ENCODE data around the gene GLIS1.

Gene GLIS1

DNA sequence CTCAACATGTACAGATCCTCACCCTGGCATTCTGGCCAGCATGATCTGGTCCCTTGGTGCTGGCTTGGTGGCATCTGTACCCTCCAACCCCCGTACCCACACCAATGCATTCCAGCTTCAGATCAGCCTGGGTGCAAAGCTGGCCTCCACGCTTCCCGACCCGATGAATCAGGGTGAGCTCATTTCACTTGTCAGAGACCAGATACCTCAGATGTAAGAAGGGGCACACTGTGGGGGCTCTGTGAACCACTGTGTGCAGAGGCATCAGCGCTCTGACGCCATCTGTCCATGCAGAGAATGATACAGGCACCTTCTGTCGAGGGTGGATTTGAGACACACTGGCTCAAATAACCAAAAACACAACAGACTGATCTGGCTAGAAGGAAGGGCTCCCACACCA lies 203.1 kb downstream of the GLIS1 start:
- no peak overlapping the region for H3K27ac ChIP-seq (ENCODE audit: poor library complexity, severe bottlenecking)
- TF ChIP-seq CTCF (IDR thresholded peaks at IDR 0.05; ENCODE audit: poor library complexity, severe bottlenecking), result no peak
- no peak overlapping the region for H3K4me3 ChIP-seq (ENCODE audit: severe bottlenecking)
- ATAC-seq (ENCODE audit: low read depth) (no peak), DNase-seq (ENCODE audit: low spot score) (no peak)
- no peaks in the 10 kb centered on the region for H3K27me3 ChIP-seq (ENCODE audit: insufficient read depth, poor library complexity, severe bottlenecking)
- H3K9me3 ChIP-seq (ENCODE audit: severe bottlenecking), result no peaks in the 10 kb centered on the region
- H3K4me1 ChIP-seq (ENCODE audit: insufficient read depth, poor library complexity, severe bottlenecking), result no peaks in the 10 kb centered on the region
- no peaks in the 10 kb centered on the region for H3K36me3 ChIP-seq (ENCODE audit: low read depth)

DNA sequence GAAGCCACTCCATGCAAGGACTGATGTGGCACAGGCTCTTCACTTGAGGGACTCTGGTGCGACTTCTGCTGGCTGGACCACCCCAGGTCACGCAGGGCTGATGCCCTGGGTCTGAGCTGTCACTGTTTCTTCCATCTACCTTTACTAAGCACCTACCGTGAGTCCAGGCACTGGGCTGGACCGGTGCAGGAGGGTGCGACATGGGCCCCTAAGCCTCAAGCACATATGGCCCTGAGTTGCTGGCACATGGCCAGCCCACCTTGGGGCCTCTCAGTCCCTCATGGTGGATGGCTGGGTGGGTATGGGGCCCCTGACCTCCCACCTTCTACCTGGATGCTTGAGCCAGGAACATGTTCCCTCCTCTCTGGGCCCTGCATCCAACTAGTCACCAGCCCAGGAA lies 203.7 kb downstream of the GLIS1 start:
- Histone ChIP-seq H3K4me3 (ENCODE audit: severe bottlenecking) (no peak overlapping the region), H3K36me3 (ENCODE audit: low read depth) (no peaks in the 10 kb centered on the region), H3K27ac (ENCODE audit: poor library complexity, severe bottlenecking) (no peak overlapping the region), H3K9me3 (ENCODE audit: severe bottlenecking) (no peaks in the 10 kb centered on the region), H3K27me3 (ENCODE audit: insufficient read depth, poor library complexity, severe bottlenecking) (no peaks in the 10 kb centered on the region), H3K4me1 (ENCODE audit: insufficient read depth, poor library complexity, severe bottlenecking) (no peaks in the 10 kb centered on the region)
- no peak for ATAC-seq (ENCODE audit: low read depth)
- no peak for TF ChIP-seq CTCF (IDR thresholded peaks at IDR 0.05; ENCODE audit: poor library complexity, severe bottlenecking)
- no peak for DNase-seq (ENCODE audit: low spot score)

- Histone ChIP-seq H3K4me3 (ENCODE audit: severe bottlenecking) (no peak overlapping the region), H3K9me3 (ENCODE audit: severe bottlenecking) (no peaks in the 10 kb centered on the region), H3K27me3 (ENCODE audit: insufficient read depth, poor library complexity, severe bottlenecking) (no peaks in the 10 kb centered on the region), H3K4me1 (ENCODE audit: insufficient read depth, poor library complexity, severe bottlenecking) (no peaks in the 10 kb centered on the region), H3K27ac (ENCODE audit: poor library complexity, severe bottlenecking) (no peak overlapping the region), H3K36me3 (ENCODE audit: low read depth) (no peaks in the 10 kb centered on the region)
- DNase-seq (ENCODE audit: low spot score) (no peak), ATAC-seq (ENCODE audit: low read depth) (no peak)
- no peak for TF ChIP-seq CTCF (IDR thresholded peaks at IDR 0.05; ENCODE audit: poor library complexity, severe bottlenecking)
These were observed 206.1 kb downstream of the GLIS1 start for GRCh38 chr1:53532912-53533311.

GRCh38 chr1:53532377-53532776 lies 206.6 kb downstream of the GLIS1 start:
- Histone ChIP-seq H3K27me3 (ENCODE audit: insufficient read depth, poor library complexity, severe bottlenecking) (no peaks in the 10 kb centered on the region), H3K27ac (ENCODE audit: poor library complexity, severe bottlenecking) (no peak overlapping the region), H3K4me1 (ENCODE audit: insufficient read depth, poor library complexity, severe bottlenecking) (no peaks in the 10 kb centered on the region), H3K4me3 (ENCODE audit: severe bottlenecking) (no peak overlapping the region), H3K9me3 (ENCODE audit: severe bottlenecking) (no peaks in the 10 kb centered on the region), H3K36me3 (ENCODE audit: low read depth) (no peaks in the 10 kb centered on the region)
- ATAC-seq (ENCODE audit: low read depth) (no peak), DNase-seq (ENCODE audit: low spot score) (no peak)
- no peak for TF ChIP-seq CTCF (IDR thresholded peaks at IDR 0.05; ENCODE audit: poor library complexity, severe bottlenecking)

- H3K4me1 ChIP-seq (ENCODE audit: insufficient read depth, poor library complexity, severe bottlenecking), result no peaks in the 10 kb centered on the region
- TF ChIP-seq CTCF (IDR thresholded peaks at IDR 0.05; ENCODE audit: poor library complexity, severe bottlenecking), result no peak
- H3K36me3 ChIP-seq (ENCODE audit: low read depth), result no peaks in the 10 kb centered on the region
- no peak for ATAC-seq (ENCODE audit: low read depth)
- no peaks in the 10 kb centered on the region for H3K27me3 ChIP-seq (ENCODE audit: insufficient read depth, poor library complexity, severe bottlenecking)
- no peak overlapping the region for H3K27ac ChIP-seq (ENCODE audit: poor library complexity, severe bottlenecking)
- no peak for DNase-seq (ENCODE audit: low spot score)
- H3K4me3 ChIP-seq (ENCODE audit: severe bottlenecking), result no peak overlapping the region
- H3K9me3 ChIP-seq (ENCODE audit: severe bottlenecking), result no peaks in the 10 kb centered on the region
These were observed 208.4 kb downstream of the GLIS1 start for GRCh38 chr1:53530550-53530949.

Measured in RWPE2 (cell line).